Thyroid gland (tissue), 4 donors: ENCODE results near the gene CHRNG. TPM values are rescaled to one million over a fixed set of nuclear protein-coding genes. Genes with fewer than 3 reads are reported as not detected.
A peak's percentile ranks its signal among the peaks of the same experiment; 100 is the strongest.

ENCODE experiments used
- DNase-seq, 2 donors: peaks; one replicate each; pipeline ENCODE4 v3.0.0-alpha.2; 2019
- H3K27ac ChIP-seq, 3 donors: fragments of 200-600 bp; sonication (generic); 1 replicate in 2 of 3; 2 replicates in 1 of 3; pipeline ENCODE4 v1.5.1; 2016 to 2019; ENCODE audit warnings: mild to moderate bottlenecking in 1 of 3, moderate library complexity in 1 of 3
- H3K27me3 ChIP-seq: fragments of 200-600 bp; sonication (generic); one replicate; pipeline ENCODE4 v1.5.1; 2019
- H3K36me3 ChIP-seq, 2 donors: fragments of 200-600 bp; sonication (generic); one replicate each; pipeline ENCODE4 v1.5.1; 2016 to 2019
- H3K4me1 ChIP-seq, 2 donors: fragments of 200-600 bp; sonication (generic); one replicate each; pipeline ENCODE4 v1.5.1; 2017 to 2019
- H3K4me3 ChIP-seq, 3 donors: fragments of 200-600 bp; sonication (generic); replicated peaks in 1 of 3; 1 replicate in 2 of 3; 2 replicates in 1 of 3; pipeline ENCODE4 v1.5.1; 2016; ENCODE audit warnings: mild to moderate bottlenecking in 1 of 3
- H3K9me3 ChIP-seq: fragments of 200-600 bp; sonication (generic); one replicate; pipeline ENCODE4 v1.5.1; 2017
- CTCF ChIP-seq, 6 experiments: fragments of 200-600 bp in 3 of 6; fragments of 450-650 bp in 3 of 6; sonication (generic) in 3 of 6; IDR thresholded peaks; one replicate each; pipeline ENCODE4 v1.5.1; 2016 to 2019; ENCODE audit warnings: antibody characterized with exemption in 6 of 6, mild to moderate bottlenecking in 2 of 6, inconsistent platforms in 1 of 6, moderate library complexity in 1 of 6
- POLR2A ChIP-seq, 2 donors: fragments of 450-650 bp; IDR thresholded peaks; one replicate each; pipeline ENCODE4 v1.6.1; 2017; ENCODE audit warnings: antibody characterized with exemption in 2 of 2, mild to moderate bottlenecking in 2 of 2, moderate library complexity in 1 of 2
- WGBS, 2 donors: methylation state at CpG; one replicate each; pipeline ENCODE4 v1.1.5; 2017; 5-methylcytosine and 5-hydroxymethylcytosine counted together
- intact Hi-C: fragments of 100-400 bp; cut with DNase I; formaldehyde crosslinking; loops from one replicate; pipeline ENCODE4 v1.15.1; 2023
- total RNA-seq, 4 donors: library from RNA; depleted of rRNA; stranded (reverse); fragments of >200 nt; gene quantifications; one replicate each; pipeline ENCODE4 v1.2.3, GENCODE V29; 2016

Gene CHRNG
- total RNA-seq, 4 donors from 2014 or later: not detected

GRCh38 chr2:232550354-232551249 is 11.1 kb downstream of the CHRNG start, which contains the start of the genes EIF4E2 and TIGD1:
TSS of gene EIF4E2 (plus strand) at chr2:232550689. CDS start at chr2:232550725, 36 bp downstream.
TSS of gene TIGD1 (minus strand) at chr2:232550557. CDS start at chr2:232549882, 675 bp downstream.
- Histone ChIP-seq H3K4me3 (peak within 1 kb of the TSS; percentile 19 to 98 (median 79)), H3K27me3 (no peaks in the 10 kb centered on the region), H3K4me1 (peaks cover 12 to 14% of the 10 kb centered on the region in 2 donors), H3K9me3 (no peaks in the 10 kb centered on the region), H3K27ac (peak within 1 kb of the TSS; percentile 75 to 99 (median 97)), H3K36me3 (no peaks in the 10 kb centered on the region)
- intact Hi-C loops: no loop called here
- 0 to 1% methylated on average over 16 to 19 of the region's 81 CpGs for WGBS, 2 donors
- TF ChIP-seq POLR2A (IDR thresholded peaks at IDR 0.05) (peak in 1 of 2 donors; percentile 91), CTCF (IDR thresholded peaks at IDR 0.05) (peak in 3 of 6 experiments; percentile 29 to 41 (median 39))
- DNase-seq: peak; percentile 96

DNA sequence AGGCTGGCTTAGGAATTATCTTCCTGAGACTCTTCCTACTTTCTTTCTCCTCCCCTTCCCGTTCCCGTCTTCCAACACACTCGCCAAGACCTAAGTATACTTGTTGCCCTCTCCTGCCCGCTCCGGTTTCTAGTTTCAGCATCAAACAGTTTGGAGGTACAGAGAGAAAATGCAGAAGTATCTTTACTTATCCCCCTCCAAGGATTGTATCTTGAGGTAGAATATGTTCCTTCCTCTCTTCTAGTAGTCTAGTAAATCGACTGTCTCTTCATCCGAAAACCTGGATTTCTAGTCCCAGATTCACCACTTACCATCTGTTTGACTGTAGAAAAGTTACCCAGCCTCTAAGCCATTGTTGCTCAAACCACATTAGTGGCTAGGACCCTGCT is 11.8 kb downstream of the CHRNG start:
- no peak for DNase-seq
- peaks cover 12 to 14% of the 10 kb centered on the region in 2 donors for H3K4me1 ChIP-seq
- H3K9me3 ChIP-seq: no peaks in the 10 kb centered on the region
- H3K4me3 ChIP-seq: peak overlapping the region; percentile 19 to 98 (median 79)
- H3K27me3 ChIP-seq: no peaks in the 10 kb centered on the region
- no peaks in the 10 kb centered on the region for H3K36me3 ChIP-seq
- intact Hi-C loops: no loop called here
- 10 to 11% methylated on average over 7 of the region's 7 CpGs for WGBS, 2 donors
- TF ChIP-seq CTCF (IDR thresholded peaks at IDR 0.05): no peak
- TF ChIP-seq POLR2A (IDR thresholded peaks at IDR 0.05): no peak
- H3K27ac ChIP-seq: peak overlapping the region; percentile 75 to 99 (median 97)

GRCh38 chr2:232551776-232552175 is 12.3 kb downstream of the CHRNG start:
- H3K4me1 ChIP-seq: peaks cover 12 to 14% of the 10 kb centered on the region in 2 donors
- no peaks in the 10 kb centered on the region for H3K9me3 ChIP-seq
- no peak for DNase-seq
- H3K27ac ChIP-seq: no peak overlapping the region
- H3K4me3 ChIP-seq: peak overlapping the region in 1 of 3 donors; percentile 98
- no peaks in the 10 kb centered on the region for H3K27me3 ChIP-seq
- TF ChIP-seq CTCF (IDR thresholded peaks at IDR 0.05): no peak
- intact Hi-C loops: no loop called here
- WGBS, 2 donors: 81% methylated on average over 4 of the region's 4 CpGs
- H3K36me3 ChIP-seq: peaks cover 0 to 2% of the 10 kb centered on the region in 2 donors

- TF ChIP-seq CTCF (IDR thresholded peaks at IDR 0.05) (no peak), POLR2A (IDR thresholded peaks at IDR 0.05) (no peak)
- peaks cover 19 to 29% of the 10 kb centered on the region in 2 donors for H3K36me3 ChIP-seq
These were observed 16.9 kb downstream of the CHRNG start for GRCh38 chr2:232556426-232556825.

More at GRCh38 chr2:232556426-232556825, 16.9 kb downstream of the CHRNG start:
- H3K4me3 ChIP-seq: no peak overlapping the region
- 84 to 89% methylated on average over 3 of the region's 3 CpGs for WGBS, 2 donors
- peaks cover 10% of the 10 kb centered on the region in 2 donors for H3K4me1 ChIP-seq
- no peaks in the 10 kb centered on the region for H3K9me3 ChIP-seq
- DNase-seq: no peak
- intact Hi-C loops: no loop called here
- no peak overlapping the region for H3K27ac ChIP-seq
- no peaks in the 10 kb centered on the region for H3K27me3 ChIP-seq
